GM18907 (cell line): Measurements from ENCODE around the gene AMIGO3.
"Not testable (repeated sequence)": the region's sequence is repeated elsewhere in the genome, so short reads cannot be mapped to it uniquely, and the experiment has no call there.

Experiments
- ATAC-seq: cut with Tn5 transposase; IDR thresholded peaks from one replicate; pipeline ENCODE4 v1.9.1; 2021; ENCODE audit warnings: mild to moderate bottlenecking, moderate library complexity; ENCODE audit not compliant: unreplicated experiment

AMIGO3 gene

GRCh38 chr3:49712631-49713317 lies 6.7 kb downstream of the AMIGO3 start:
- ATAC-seq = no peak

- no peak for ATAC-seq
Observed at GRCh38 chr3:49712166-49712565, 7.3 kb downstream of the AMIGO3 start.

GRCh38 chr3:49711489-49711888 lies 8.0 kb downstream of the AMIGO3 start:
- ATAC-seq = no peak

- ATAC-seq = no peak
Observed at GRCh38 chr3:49709852-49710251, 9.6 kb downstream of the AMIGO3 start.

GRCh38 chr3:49707113-49707480 lies 12.4 kb downstream of the AMIGO3 start:
- no peak for ATAC-seq

GRCh38 chr3:49706456-49707112 lies 12.9 kb downstream of the AMIGO3 start:
- no peak for ATAC-seq

- no peak for ATAC-seq
Observed at GRCh38 chr3:49705390-49705960, 14.0 kb downstream of the AMIGO3 start.

- ATAC-seq = no peak
Observed at GRCh38 chr3:49704629-49705028, 14.9 kb downstream of the AMIGO3 start.

GRCh38 chr3:49703956-49704355 lies 15.5 kb downstream of the AMIGO3 start:
- no peak for ATAC-seq

GRCh38 chr3:49703443-49703927 lies 16.0 kb downstream of the AMIGO3 start:
- peak; percentile 46 for ATAC-seq

- ATAC-seq = no peak
Observed at GRCh38 chr3:49702672-49703071, 16.8 kb downstream of the AMIGO3 start.

- no peak for ATAC-seq
Observed at GRCh38 chr3:49701388-49702077, 18.0 kb downstream of the AMIGO3 start.

GRCh38 chr3:49700453-49701128 lies 18.9 kb downstream of the AMIGO3 start:
- ATAC-seq = no peak

GRCh38 chr3:49700014-49700413 lies 19.5 kb downstream of the AMIGO3 start:
- no peak for ATAC-seq

- ATAC-seq = no peak
Observed at GRCh38 chr3:49699281-49699979, 20.1 kb downstream of the AMIGO3 start.

- ATAC-seq = not testable (repeated sequence)
Observed at GRCh38 chr3:49695350-49696015, 24.0 kb downstream of the AMIGO3 start.

- ATAC-seq = not testable (repeated sequence)
Observed at GRCh38 chr3:49694409-49695070, 24.9 kb downstream of the AMIGO3 start.

GRCh38 chr3:49691481-49691880 lies 28.0 kb downstream of the AMIGO3 start:
- not testable (repeated sequence) for ATAC-seq

GRCh38 chr3:49690856-49691255 lies 28.6 kb downstream of the AMIGO3 start:
- ATAC-seq = not testable (repeated sequence)
